ENCODE results near the gene KLHL1.

KLHL1 gene

DNA sequence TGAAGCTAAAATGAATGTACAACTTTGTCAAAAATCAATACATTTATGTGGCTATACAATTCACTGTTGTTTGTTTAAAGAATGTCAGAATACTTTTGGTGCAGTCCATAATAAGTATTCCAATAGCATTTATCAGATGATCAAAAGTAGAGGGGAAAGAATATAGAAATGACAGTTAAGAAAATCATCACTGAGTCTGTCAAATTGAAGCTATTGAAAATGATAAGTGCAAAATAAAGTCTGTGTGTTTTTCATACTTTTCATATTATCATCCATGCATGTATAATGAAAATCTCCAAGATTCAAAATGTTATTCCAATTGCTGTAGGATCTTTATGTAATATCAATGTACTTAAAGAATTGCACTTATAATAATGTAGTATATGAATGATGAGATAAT is 93.9 kb downstream of the KLHL1 start:
- no peak for DNase-seq (ENCODE audit: low read depth in 2 of 2)

GRCh38 chr13:69999875-70000274 is 108.4 kb downstream of the KLHL1 start:
- DNase-seq (ENCODE audit: low read depth in 2 of 2), result no peak

- DNase-seq (ENCODE audit: low read depth in 2 of 2), result no peak
Observed at GRCh38 chr13:69997061-69997460, 111.2 kb downstream of the KLHL1 start.

- no peak for DNase-seq (ENCODE audit: low read depth in 2 of 2)
Observed at GRCh38 chr13:69980799-69981198, 127.5 kb downstream of the KLHL1 start.

DNA sequence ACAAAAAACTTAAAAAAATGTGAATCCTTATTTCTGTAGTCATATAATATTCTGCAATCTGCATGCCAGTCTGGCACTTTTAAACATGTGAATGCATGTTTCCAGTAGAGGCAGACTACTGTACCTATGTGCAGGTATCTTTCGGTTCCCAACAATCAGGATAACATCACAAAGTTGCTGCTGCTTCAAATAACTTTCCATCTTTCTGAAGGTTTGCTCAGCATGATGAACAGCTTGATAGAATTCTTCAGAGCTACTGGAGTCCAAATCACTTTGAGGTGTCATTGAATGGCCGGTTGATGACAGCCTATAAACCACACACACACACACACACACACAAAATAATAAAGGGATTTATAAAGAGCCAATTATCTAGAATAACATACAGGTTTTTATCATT is 132.8 kb downstream of the KLHL1 start:
- no peak for DNase-seq (ENCODE audit: low read depth in 2 of 2)

DNA sequence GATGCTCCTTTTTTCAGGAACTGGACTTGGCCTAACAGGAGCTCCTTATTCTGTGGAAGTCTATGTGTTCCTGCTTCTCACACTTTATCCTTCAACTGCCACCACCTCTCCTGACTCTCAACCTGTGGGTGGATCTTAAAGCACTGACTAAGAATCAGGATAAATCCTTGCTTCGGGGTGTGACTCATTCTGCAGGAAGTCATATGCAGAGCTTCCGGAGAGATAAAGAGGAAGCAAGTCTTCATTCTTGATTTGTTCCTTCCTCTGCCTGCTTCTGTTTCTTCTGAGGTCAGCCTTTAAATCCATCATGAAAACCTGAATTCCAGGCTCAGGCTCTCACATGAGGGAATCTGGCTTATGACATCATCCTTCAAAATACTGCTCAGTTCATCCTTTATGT is 137.7 kb downstream of the KLHL1 start:
- no peak for DNase-seq (ENCODE audit: low read depth in 2 of 2)

DNA sequence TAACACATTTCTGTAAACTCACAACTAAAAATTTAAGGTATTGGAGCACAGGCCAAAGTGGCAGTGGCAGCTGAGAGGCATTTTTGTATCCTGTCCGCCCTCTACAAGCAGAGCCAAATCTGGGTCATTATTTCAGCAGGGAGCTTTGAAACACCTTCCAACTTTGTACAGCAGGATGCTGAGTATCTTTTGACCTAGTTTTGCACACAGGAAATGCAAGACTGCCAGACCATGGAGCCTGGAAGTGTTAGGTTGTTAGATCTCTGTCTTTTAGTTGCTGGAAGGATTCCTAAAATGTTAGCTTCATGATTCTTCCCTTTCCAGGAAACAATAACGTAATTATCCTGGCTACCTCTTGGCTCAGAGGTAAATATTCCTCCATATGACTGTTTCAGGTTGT is 149.2 kb downstream of the KLHL1 start:
- DNase-seq (ENCODE audit: low read depth in 2 of 2), result no peak

DNA sequence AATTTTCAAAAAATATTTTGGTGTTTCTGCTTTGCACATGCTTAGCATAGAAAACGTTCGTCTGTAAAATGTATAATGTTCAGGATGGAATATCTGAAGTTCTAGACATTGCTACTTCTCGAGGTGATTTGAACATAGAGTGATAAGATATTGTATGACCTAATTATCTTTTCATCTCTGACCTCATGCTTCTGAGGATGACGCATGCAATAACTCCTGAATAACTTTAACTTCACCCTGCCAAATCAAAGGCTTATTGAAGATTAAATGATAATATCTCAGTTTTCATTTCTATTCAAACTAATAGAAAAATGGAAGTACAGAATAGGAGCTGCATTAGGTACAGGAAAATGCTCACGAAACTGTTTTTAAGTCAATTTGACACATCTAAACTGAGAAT is 151.4 kb downstream of the KLHL1 start:
- DNase-seq (ENCODE audit: low read depth in 2 of 2), result no peak

DNA sequence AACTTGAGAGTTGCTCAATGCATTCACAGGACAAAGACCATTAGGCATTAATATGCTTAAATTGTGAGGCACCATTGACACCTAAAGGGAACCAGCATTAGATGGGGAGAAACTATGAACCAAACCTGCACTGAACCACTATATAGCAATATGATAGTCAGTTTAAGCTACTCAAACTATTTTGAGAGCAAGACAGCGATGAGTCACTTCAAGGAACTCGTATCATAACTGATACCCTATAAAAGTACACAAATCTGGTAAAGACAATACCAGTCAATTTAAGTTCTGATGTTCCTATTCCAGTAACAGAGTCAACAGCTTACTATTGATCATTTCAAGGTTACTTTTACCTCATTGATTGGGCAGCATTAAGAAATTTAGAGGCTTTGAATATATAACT is 151.9 kb downstream of the KLHL1 start:
- DNase-seq (ENCODE audit: low read depth in 2 of 2), result no peak

- no peak for DNase-seq (ENCODE audit: low read depth in 2 of 2)
Observed at GRCh38 chr13:69955271-69955670, 153.0 kb downstream of the KLHL1 start.

GRCh38 chr13:69951412-69951811 is 156.8 kb downstream of the KLHL1 start:
- no peak for DNase-seq (ENCODE audit: low read depth in 2 of 2)

DNA sequence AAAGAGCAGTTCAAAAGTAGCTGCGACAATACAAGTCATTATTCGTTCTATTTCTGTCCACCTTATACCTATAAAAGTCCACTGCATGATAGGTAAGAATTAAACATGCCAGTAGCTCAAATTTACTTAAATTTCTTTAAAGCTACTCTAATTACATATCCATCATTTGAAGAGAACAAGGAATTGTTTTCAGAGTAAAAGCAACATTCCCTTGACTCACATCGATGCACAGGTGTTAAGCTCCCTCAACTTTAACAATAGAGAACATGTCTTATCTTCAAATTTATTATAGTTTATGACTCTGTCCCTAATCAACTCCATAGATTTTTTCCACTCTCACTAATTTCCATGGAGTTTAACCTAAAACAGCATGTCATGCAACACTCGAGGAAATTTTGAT is 158.1 kb downstream of the KLHL1 start:
- no peak for DNase-seq (ENCODE audit: low read depth in 2 of 2)

DNA sequence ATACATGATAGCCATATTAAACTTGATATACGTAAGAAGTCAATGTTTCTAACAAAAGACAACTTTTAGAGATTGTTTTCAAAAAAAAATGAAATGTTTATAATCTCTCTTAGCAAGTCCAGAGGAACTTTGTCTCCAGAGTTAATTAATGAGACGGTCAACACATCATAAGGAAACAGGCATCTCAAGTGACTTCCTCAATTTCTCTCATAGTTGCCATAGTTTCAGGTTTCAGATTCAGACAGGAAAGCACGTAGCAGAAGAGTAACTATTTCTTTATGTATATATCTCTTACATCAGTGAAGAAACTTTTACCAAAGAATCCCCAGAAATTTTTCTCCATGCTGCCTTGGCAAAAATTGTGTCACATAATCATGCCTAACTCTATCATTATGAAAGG is 160.2 kb downstream of the KLHL1 start:
- DNase-seq (ENCODE audit: low read depth in 2 of 2), result no peak

DNA sequence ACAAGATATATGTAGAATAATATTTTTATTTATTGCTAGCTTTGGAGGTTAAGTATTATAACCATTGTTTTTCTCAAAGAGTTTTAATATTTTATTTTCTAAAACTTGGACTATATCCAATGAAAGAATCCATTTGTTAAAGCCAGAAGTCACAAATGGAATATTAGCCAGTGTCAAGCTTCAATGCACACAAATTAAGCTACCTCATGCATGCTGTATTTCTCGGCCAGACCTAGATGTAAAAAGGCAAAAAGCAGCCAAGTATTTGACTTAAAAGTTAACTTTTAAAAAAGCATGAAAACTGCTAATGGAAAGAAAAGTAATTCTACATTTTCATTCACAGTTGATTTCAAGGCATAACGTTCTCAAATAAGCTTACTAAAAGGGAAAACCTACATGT is 160.7 kb downstream of the KLHL1 start:
- DNase-seq (ENCODE audit: low read depth in 2 of 2), result no peak

GRCh38 chr13:69946511-69946910 is 161.7 kb downstream of the KLHL1 start:
- DNase-seq (ENCODE audit: low read depth in 2 of 2), result no peak

DNA sequence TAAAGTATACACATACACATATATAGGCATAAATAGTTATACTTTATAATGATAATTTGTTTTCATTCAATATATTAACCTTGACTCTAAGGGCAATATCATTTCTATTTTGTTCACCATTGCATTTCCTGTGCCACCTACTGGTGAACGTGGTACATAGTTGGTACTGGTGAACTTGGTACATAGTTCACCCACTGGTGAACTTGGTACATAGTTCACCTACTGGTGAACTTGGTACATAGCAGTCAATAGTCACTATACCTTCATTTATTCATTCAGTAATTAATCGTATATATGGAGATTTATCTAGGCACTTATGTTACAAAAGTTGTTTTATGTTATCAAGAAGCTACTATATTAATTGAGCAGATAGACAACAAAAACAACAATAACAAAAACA is 173.2 kb downstream of the KLHL1 start:
- DNase-seq (ENCODE audit: low read depth in 2 of 2), result no peak

GRCh38 chr13:69928262-69928661 is 180.0 kb downstream of the KLHL1 start:
- no peak for DNase-seq (ENCODE audit: low read depth in 2 of 2)

GRCh38 chr13:69921156-69921555 is 187.1 kb downstream of the KLHL1 start:
- no peak for DNase-seq (ENCODE audit: low read depth in 2 of 2)

DNA sequence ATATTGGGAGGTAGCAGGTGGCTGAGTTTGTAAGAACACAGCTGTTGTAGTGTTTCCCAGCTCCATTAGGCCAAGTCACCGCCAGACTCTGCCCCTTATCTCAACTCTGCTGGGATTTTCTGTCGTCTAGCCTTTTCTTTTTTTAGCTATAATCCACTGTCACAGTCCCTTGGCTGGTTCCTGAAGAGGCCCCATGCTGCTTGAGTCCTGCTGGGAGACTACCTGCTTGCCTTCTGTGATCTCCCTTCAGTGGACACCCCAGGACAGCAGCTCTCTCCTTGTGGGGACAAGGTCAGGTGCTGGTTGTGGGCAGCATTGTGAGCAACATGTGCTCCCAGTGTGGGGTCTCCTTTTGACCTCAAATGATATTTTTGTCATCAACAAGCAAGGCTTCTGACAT is 195.6 kb downstream of the KLHL1 start:
- DNase-seq (ENCODE audit: low read depth in 2 of 2), result no peak

DNA sequence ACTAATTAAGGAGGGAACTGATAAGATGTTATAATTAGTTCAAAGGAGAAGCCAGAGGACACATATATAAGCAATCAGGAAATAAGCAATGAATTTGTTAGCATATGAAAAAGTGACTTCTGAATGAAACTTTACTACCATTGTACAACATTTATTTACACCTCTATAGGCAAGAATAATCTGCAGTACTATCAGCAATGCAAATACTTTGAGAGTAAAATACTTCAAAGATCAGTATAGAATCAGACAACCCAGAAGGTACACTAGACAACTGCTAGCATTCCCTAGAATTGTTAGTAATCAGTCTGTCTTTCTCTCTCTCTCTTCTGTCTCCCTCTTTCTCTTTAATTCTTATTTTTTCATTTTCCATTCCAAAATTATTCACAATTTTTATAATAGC is 197.5 kb downstream of the KLHL1 start:
- no peak for DNase-seq (ENCODE audit: low read depth in 2 of 2)

DNA sequence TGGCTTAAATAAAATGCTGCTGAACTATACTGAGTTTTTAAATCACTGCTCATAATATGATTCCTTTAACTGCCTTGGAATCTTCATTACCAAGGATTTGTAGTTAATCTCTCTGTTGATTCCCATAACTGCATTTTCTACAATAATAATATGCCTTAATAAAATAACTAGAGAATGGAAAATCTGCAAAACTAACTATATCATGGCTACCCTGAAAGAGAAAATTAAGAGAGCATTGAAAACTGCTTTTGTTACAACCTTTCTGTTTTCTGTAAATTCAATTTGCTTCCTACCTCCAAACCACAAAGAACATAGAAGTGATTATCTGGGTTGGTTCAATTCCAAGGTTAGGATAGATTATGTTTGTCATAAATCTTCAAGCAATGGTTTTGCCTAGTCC is 203.5 kb downstream of the KLHL1 start:
- DNase-seq (ENCODE audit: low read depth in 2 of 2), result no peak

DNA sequence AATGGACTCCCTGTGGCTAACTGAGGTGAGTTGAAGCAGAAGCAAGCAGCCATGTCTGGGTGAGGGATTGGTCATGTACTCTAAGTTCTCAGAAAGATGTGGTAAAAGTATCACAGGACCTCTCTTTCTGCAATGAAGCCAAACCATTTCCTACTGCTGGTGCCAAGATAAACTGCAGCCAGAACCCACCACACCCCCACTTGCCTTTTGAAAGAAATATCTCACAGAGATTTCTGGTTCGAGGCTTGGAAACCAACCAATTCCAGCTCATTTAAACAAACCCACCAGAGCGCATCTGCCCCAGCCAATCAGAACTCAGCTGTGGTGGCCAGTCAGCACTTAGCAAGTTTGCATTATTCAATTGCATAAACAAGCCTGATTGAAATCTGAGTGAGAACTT is 205.2 kb downstream of the KLHL1 start:
- no peak for DNase-seq (ENCODE audit: low read depth in 2 of 2)

GRCh38 chr13:69882451-69882850 is 225.8 kb downstream of the KLHL1 start:
- no peak for DNase-seq (ENCODE audit: low read depth in 2 of 2)

DNA sequence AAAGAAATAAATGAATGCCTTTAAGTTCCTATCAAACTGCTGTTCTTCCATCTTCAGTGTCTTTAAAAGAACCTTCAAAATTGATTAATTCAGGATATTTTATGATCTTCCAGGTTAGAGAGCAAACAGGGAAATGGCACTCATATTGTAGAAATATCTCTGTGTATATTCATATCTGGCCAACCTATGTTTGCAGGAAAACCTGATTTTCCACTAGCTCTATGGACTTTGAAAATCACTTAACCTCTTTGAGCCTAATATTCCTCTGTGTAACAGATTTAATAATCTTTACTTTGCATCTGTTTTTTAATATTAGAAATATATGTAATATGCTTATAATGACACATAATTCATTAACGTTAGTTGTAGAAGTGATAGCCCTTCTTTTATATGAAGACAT is 228.3 kb downstream of the KLHL1 start:
- no peak for DNase-seq (ENCODE audit: low read depth in 2 of 2)
